Measurements from ENCODE around the gene ZNF846. TPM values are rescaled to one million over a fixed set of nuclear protein-coding genes. Genes with fewer than 3 reads are reported as not detected.
"Not testable (repeated sequence)": the region's sequence is repeated elsewhere in the genome, so short reads cannot be mapped to it uniquely, and the experiment has no call there.

Gene ZNF846
- total RNA-seq, 4 donors from 2014 or later: 8.7 to 15.5 (median 10.4) TPM

- WGBS, 2 donors: 97 to 100% methylated on average over 2 of the region's 2 CpGs
- no peak for TF ChIP-seq CTCF (IDR thresholded peaks at IDR 0.05)
- TF ChIP-seq POLR2A (IDR thresholded peaks at IDR 0.05): no peak
- H3K4me3 ChIP-seq (ENCODE audit: low read depth, poor library complexity, severe bottlenecking): no peak overlapping the region
- intact Hi-C loops (cut with DNase I; ENCODE audit: low total_unique reads): no loop called here
- DNase-seq (ENCODE audit: low spot score in 2 of 2): no peak
Observed at GRCh38 chr19:9752701-9753443, 15.7 kb downstream of the ZNF846 start.

DNA sequence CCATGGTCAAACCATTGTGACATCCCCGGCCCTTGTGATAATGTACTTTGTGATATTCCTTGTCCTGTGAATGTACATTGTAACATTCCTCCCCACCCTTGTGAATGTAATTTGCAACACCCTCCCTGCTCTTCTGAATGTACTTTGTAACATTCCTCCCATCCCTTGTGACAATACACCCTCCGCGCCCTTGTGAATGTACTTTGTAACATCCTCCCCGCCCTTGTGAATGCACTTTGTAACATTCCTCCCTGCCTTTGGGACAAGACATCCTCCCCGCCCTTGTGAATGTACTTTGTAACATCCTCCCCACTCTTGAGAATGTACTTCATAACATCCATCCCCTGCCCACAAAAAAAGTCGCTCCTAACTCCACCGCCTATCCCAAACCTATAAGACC lies 17.1 kb downstream of the ZNF846 start:
- 99% methylated on average over 7 of the region's 7 CpGs for WGBS, 2 donors
- no peak for TF ChIP-seq CTCF (IDR thresholded peaks at IDR 0.05)
- TF ChIP-seq POLR2A (IDR thresholded peaks at IDR 0.05): no peak
- intact Hi-C loops (cut with DNase I; ENCODE audit: low total_unique reads): no loop called here

DNA sequence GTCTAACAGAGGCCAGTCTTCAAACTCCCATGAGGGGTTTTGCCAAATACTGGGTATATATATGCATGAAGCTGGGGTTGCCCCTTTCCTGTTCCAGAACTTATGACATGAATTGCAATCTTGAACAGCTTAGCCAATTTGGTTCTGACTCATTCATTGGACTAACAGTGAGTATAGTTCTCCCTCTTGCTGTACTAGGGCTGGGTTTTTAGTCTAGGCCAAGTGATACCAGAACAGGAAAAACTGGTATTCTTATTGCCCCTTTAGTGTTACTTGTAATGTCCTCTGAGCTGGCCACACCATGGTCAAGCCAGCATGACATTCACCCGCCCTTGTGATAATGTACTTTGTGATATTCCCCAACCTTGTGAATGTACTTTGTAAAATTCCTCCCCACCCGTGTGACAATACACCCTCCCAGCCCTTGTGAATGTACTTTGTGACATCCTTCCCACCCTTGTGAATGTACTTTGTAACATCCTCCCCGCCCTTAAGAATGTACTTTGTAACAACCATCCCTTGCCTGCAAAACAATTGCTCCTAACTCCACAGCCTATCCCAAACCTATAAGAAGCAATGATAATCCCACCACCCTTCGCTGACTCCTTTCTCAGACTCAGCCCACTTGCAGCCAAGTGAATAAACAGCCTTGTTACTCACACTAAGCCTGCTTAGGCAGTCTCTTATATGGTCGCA lies 26.9 kb downstream of the ZNF846 start:
- intact Hi-C loops (cut with DNase I; ENCODE audit: low total_unique reads): no loop called here
- no peak overlapping the region for H3K4me3 ChIP-seq (ENCODE audit: low read depth, poor library complexity, severe bottlenecking)
- DNase-seq (ENCODE audit: low spot score in 2 of 2): no peak
- TF ChIP-seq CTCF (IDR thresholded peaks at IDR 0.05): no peak
- 94 to 95% methylated on average over 5 of the region's 5 CpGs for WGBS, 2 donors

More for the DNA sequence above, 17.1 kb downstream of the ZNF846 start:
- no peak overlapping the region for H3K4me3 ChIP-seq (ENCODE audit: low read depth, poor library complexity, severe bottlenecking)
- DNase-seq (ENCODE audit: low spot score in 2 of 2): no peak

GRCh38 chr19:9735986-9736385 lies 32.6 kb downstream of the ZNF846 start:
- 90% methylated on average over 10 of the region's 10 CpGs for WGBS, 2 donors
- intact Hi-C loops (cut with DNase I; ENCODE audit: low total_unique reads): no loop called here
- DNase-seq (ENCODE audit: low spot score in 2 of 2): no peak
- no peak for TF ChIP-seq POLR2A (IDR thresholded peaks at IDR 0.05)
- no peak overlapping the region for H3K4me3 ChIP-seq (ENCODE audit: low read depth, poor library complexity, severe bottlenecking)

DNA sequence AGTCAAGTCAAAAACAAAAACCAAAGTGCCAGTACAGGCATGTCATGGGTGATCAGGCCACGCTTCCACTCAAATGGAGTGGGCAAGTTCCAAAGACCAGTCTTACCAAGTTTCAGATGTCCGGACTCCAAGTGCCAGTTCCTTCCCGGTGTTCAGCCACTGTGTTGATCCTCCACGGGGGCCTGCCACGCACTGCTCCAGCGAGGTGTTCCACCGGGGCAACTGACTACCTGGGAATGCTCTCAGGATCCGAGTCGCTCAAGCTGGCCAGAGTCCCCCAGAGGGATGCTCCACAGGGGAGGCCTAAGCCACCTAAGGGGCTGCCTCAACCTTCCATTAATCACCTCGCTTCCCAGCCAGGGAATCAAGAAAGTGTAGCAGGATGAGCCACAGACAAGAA lies 38.5 kb downstream of the ZNF846 start:
- intact Hi-C loops (cut with DNase I; ENCODE audit: low total_unique reads); DNase-seq (ENCODE audit: low spot score in 2 of 2); H3K4me3 ChIP-seq (ENCODE audit: low read depth, poor library complexity, severe bottlenecking): not testable (repeated sequence)
- WGBS, 2 donors: 98 to 99% methylated on average over 10 of the region's 10 CpGs

DNA sequence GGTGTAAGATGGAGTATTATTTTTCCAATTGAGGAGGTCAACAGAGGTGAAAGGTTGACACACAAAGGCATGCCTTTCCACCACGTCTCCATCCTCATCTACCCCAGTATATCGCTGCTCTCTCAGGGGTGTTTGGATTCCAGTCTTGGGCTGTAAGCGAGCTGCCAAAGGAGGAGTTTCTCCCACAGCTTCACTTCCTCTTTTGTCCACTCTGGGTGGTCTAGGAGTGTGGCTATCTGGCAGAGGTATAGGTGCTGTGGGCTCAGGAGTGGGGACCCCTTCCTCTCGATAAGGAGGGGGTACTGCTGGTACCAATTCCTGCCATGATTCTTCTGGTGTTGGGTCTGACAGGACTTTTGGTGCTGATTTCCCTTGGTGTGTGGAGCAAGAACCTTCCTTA lies 39.4 kb downstream of the ZNF846 start:
- no peak for DNase-seq (ENCODE audit: low spot score in 2 of 2)
- no peak overlapping the region for H3K4me3 ChIP-seq (ENCODE audit: low read depth, poor library complexity, severe bottlenecking)
- WGBS, 2 donors: 69 to 75% methylated on average over 4 of the region's 4 CpGs
- intact Hi-C loops (cut with DNase I; ENCODE audit: low total_unique reads): no loop called here
- TF ChIP-seq CTCF (IDR thresholded peaks at IDR 0.05): no peak
- no peak for TF ChIP-seq POLR2A (IDR thresholded peaks at IDR 0.05)
